A673 (cell line): ENCODE data around the gene ST8SIA1. TPM values are rescaled to one million over a fixed set of nuclear protein-coding genes. Genes with fewer than 3 reads are reported as not detected.

ENCODE experiments used
- BruUV-seq: library from RNA; stranded (reverse); fragments of 400-500 nt; replicated peaks from 2 replicates; lab custom pipeline; 2021; lab: Mats Ljungman, UMichigan
- CTCF ChIA-PET: fragments of 300-600 bp; sonication (Branson Sonifier 250); formaldehyde crosslinking; loops from one replicate; lab custom pipeline; 2022; ENCODE audit warnings: antibody characterized with exemption; lab: Charles Lee
- POLR2A ChIA-PET: fragments of 300-600 bp; sonication (Branson Sonifier 250); formaldehyde crosslinking; loops from one replicate; lab custom pipeline; 2022; ENCODE audit warnings: antibody characterized with exemption; ENCODE audit not compliant: low non-redundant PET; lab: Charles Lee
- DNase-seq: peaks from one replicate; pipeline ENCODE4 v3.0.0-alpha.2; 2015; ENCODE audit warnings: low spot score
- H3K27ac ChIP-seq: fragments of 200-600 bp; sonication (generic); 2 replicates; pipeline ENCODE4 v1.5.1; 2016; ENCODE audit warnings: mixed run types, low read depth, mild to moderate bottlenecking, mixed read lengths, antibody characterized with exemption, low read length; ENCODE audit not compliant: poor library complexity, severe bottlenecking
- H3K27me3 ChIP-seq: fragments of 200-600 bp; sonication (generic); replicated peaks from 2 replicates; pipeline ENCODE4 v1.6.1; 2017; ENCODE audit warnings: mixed run types, low read depth, mild to moderate bottlenecking, mixed read lengths, antibody characterized with exemption, low read length; ENCODE audit not compliant: insufficient read depth, poor library complexity
- H3K36me3 ChIP-seq: fragments of 200-600 bp; sonication (generic); 2 replicates; pipeline ENCODE4 v1.6.1; 2016; ENCODE audit warnings: mixed run types, mild to moderate bottlenecking, mixed read lengths, antibody characterized with exemption, low read length; ENCODE audit not compliant: insufficient read depth, poor library complexity, severe bottlenecking
- H3K4me1 ChIP-seq: fragments of 200-600 bp; sonication (generic); 2 replicates; pipeline ENCODE4 v1.6.1; 2017; ENCODE audit warnings: mixed run types, mild to moderate bottlenecking, mixed read lengths, antibody characterized with exemption, low read length; ENCODE audit not compliant: insufficient read depth, poor library complexity, severe bottlenecking
- H3K4me3 ChIP-seq: fragments of 200-600 bp; sonication (generic); 2 replicates; pipeline ENCODE4 v1.5.1; 2016; ENCODE audit warnings: low read depth, mixed run types, mild to moderate bottlenecking, mixed read lengths, low read length; ENCODE audit not compliant: poor library complexity, severe bottlenecking
- H3K9me3 ChIP-seq: fragments of 200-600 bp; sonication (generic); 2 replicates; pipeline ENCODE4 v1.6.1; 2016; ENCODE audit warnings: mixed run types, low read depth, mild to moderate bottlenecking, mixed read lengths, antibody characterized with exemption, low read length; ENCODE audit not compliant: poor library complexity, severe bottlenecking
- CTCF ChIP-seq: fragments of 300-800, 200-600 bp; sonication (generic); conservative IDR thresholded peaks from 2 replicates; pipeline ENCODE4 v1.5.1; 2017; ENCODE audit warnings: low read depth, mild to moderate bottlenecking, antibody characterized with exemption, low read length, moderate library complexity, mixed read lengths
- EZH2 ChIP-seq: fragments of 200-600 bp; sonication (generic); IDR thresholded peaks from 2 replicates; pipeline ENCODE4 v1.6.1; 2017; ENCODE audit warnings: borderline replicate concordance, low read depth, mild to moderate bottlenecking, mixed read lengths, antibody characterized with exemption, low read length; ENCODE audit not compliant: poor library complexity, severe bottlenecking
- intact Hi-C: fragments of 100-400 bp; cut with micrococcal nuclease; formaldehyde crosslinking; loops from one replicate; pipeline ENCODE4 v1.10.0; 2022; ENCODE audit not compliant: unreplicated experiment
- total RNA-seq: library from RNA; stranded (reverse); gene quantifications from 2 replicates; pipeline ENCODE4 v1.2.3, GENCODE V29; 2021

ST8SIA1 gene
- total RNA-seq, 1 experiment from 2014 or later = 0.28 TPM

- no peaks in the 10 kb centered on the region for H3K9me3 ChIP-seq
- intact Hi-C loops = no loop called here
- BruUV-seq = no TSS peak
- TF ChIP-seq CTCF = no peak
- TF ChIP-seq EZH2 = no peak
- H3K27me3 ChIP-seq = no peaks in the 10 kb centered on the region
- no peak overlapping the region for H3K4me3 ChIP-seq
- H3K27ac ChIP-seq = no peak overlapping the region
- no peaks in the 10 kb centered on the region for H3K36me3 ChIP-seq
- no peak for DNase-seq
- no peaks in the 10 kb centered on the region for H3K4me1 ChIP-seq
- ChIA-PET CTCF (no interaction called here), POLR2A (no interaction called here)
These were observed 47.4 kb downstream of the ST8SIA1 start for GRCh38 chr12:22287101-22287500.

- Histone ChIP-seq H3K4me1 (no peaks in the 10 kb centered on the region), H3K27me3 (no peaks in the 10 kb centered on the region), H3K9me3 (no peaks in the 10 kb centered on the region), H3K36me3 (no peaks in the 10 kb centered on the region), H3K27ac (no peak overlapping the region), H3K4me3 (no peak overlapping the region)
- no peak for DNase-seq
- TF ChIP-seq CTCF (no peak), EZH2 (no peak)
- intact Hi-C loops = no loop called here
- POLR2A ChIA-PET = no interaction called here
- no TSS peak for BruUV-seq
- CTCF ChIA-PET = no interaction called here
These were observed 47.9 kb downstream of the ST8SIA1 start for GRCh38 chr12:22286569-22286968.

- Histone ChIP-seq H3K4me1 (no peaks in the 10 kb centered on the region), H3K27ac (no peak overlapping the region), H3K9me3 (no peaks in the 10 kb centered on the region), H3K4me3 (no peak overlapping the region), H3K36me3 (no peaks in the 10 kb centered on the region), H3K27me3 (no peaks in the 10 kb centered on the region)
- BruUV-seq = no TSS peak
- intact Hi-C loops = no loop called here
- ChIA-PET POLR2A (no interaction called here), CTCF (no interaction called here)
- no peak for TF ChIP-seq EZH2
- TF ChIP-seq CTCF = no peak
- no peak for DNase-seq
These were observed 48.7 kb downstream of the ST8SIA1 start for GRCh38 chr12:22285846-22286245.
